GM18505 (cell line): ENCODE results near the gene NDUFS8.

ENCODE experiments used
- ATAC-seq: cut with Tn5 transposase; IDR thresholded peaks from one replicate; pipeline ENCODE4 v1.9.1; 2021; ENCODE audit not compliant: unreplicated experiment
- POLR2A ChIP-seq: IDR thresholded peaks from 4 replicates; pipeline ENCODE4 v1.6.1; 2011; ENCODE audit warnings: borderline replicate concordance; ENCODE audit not compliant: insufficient read depth, insufficient read length; ENCODE audit errors: extremely low read depth

NDUFS8 gene

GRCh38 chr11:68015467-68015866 is 15.0 kb upstream of the NDUFS8 start:
- ATAC-seq, result no peak
- no peak for TF ChIP-seq POLR2A

- no peak for TF ChIP-seq POLR2A
- ATAC-seq, result no peak
These were observed 14.1 kb upstream of the NDUFS8 start for GRCh38 chr11:68016161-68016903.

- ATAC-seq, result no peak
- TF ChIP-seq POLR2A, result no peak
These were observed 13.3 kb upstream of the NDUFS8 start for GRCh38 chr11:68016904-68017817.

GRCh38 chr11:68017980-68018729 is 12.3 kb upstream of the NDUFS8 start:
- no peak for TF ChIP-seq POLR2A
- ATAC-seq, result no peak

GRCh38 chr11:68018730-68019190 is 11.7 kb upstream of the NDUFS8 start:
- ATAC-seq, result no peak
- TF ChIP-seq POLR2A, result no peak

GRCh38 chr11:68019486-68019885 is 11.0 kb upstream of the NDUFS8 start:
- ATAC-seq, result no peak
- TF ChIP-seq POLR2A, result no peak

- ATAC-seq, result no peak
- TF ChIP-seq POLR2A, result no peak
These were observed 9.9 kb upstream of the NDUFS8 start for GRCh38 chr11:68020575-68020974.

- ATAC-seq, result no peak
- no peak for TF ChIP-seq POLR2A
These were observed 9.2 kb upstream of the NDUFS8 start for GRCh38 chr11:68021167-68021787.

- no peak for ATAC-seq
- no peak for TF ChIP-seq POLR2A
These were observed 8.0 kb upstream of the NDUFS8 start for GRCh38 chr11:68022531-68022930.

GRCh38 chr11:68024508-68024907 is 6.0 kb upstream of the NDUFS8 start:
- no peak for TF ChIP-seq POLR2A
- no peak for ATAC-seq

GRCh38 chr11:68025047-68025446 is 5.4 kb upstream of the NDUFS8 start:
- no peak for TF ChIP-seq POLR2A
- no peak for ATAC-seq

GRCh38 chr11:68026391-68027105 is 3.9 kb upstream of the NDUFS8 start:
- TF ChIP-seq POLR2A, result no peak

More at GRCh38 chr11:68026391-68027105, 3.9 kb upstream of the NDUFS8 start:
- ATAC-seq, result no peak
